HFF-Myc (cell line): ENCODE measurements around the gene NLRC5.

Experiments
- DNase-seq: peaks from one replicate; pipeline ENCODE4 v3.0.0-alpha.2; 2011; ENCODE audit warnings: low read depth; ENCODE audit errors: extremely low read depth
- H3K4me3 ChIP-seq: replicated peaks from 2 replicates; pipeline ENCODE4 v1.5.1; 2011; ENCODE audit warnings: low read depth, mild to moderate bottlenecking, control low read depth, low read length
- TF ChIP-seq, protein P1 (sequence below): IDR thresholded peaks from 2 replicates; pipeline ENCODE4 v1.5.1; 2012; ENCODE audit warnings: mild to moderate bottlenecking, low read depth, low read length, control low read depth; ENCODE audit errors: missing control alignments

NLRC5 gene

DNA sequence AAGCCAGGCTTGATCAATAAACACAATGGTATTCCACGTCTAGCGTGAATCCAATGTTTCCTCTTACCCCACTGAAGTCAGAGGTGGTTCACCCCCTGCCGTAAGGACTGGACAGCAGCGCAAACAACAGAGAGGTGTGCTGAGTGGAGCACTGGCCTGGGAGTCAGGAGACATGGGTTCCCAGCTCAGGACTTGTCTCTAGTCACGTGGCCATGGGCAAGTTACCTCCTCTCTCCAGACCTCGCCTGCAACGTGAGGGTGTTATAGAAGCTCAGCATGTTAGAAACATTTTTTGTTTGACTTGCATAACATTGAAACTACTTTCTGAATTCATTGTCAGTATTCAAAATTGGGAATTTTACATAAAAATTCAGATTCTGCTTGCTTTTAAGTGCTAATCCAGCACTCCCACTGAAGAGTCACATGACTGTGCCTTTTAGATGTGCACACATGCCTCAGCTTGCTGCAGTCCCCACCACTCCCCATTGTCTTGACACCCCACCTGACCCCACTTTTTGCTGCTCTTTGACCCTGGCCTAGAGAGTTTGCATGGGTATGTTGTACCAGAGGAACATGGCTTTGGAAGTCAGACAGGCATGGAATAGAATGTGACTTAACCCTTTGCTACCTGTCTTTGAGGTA lies 94.2 kb downstream of the NLRC5 start:
- no peak overlapping the region for H3K4me3 ChIP-seq
- DNase-seq: no peak
- TF ChIP-seq, protein P1, sequence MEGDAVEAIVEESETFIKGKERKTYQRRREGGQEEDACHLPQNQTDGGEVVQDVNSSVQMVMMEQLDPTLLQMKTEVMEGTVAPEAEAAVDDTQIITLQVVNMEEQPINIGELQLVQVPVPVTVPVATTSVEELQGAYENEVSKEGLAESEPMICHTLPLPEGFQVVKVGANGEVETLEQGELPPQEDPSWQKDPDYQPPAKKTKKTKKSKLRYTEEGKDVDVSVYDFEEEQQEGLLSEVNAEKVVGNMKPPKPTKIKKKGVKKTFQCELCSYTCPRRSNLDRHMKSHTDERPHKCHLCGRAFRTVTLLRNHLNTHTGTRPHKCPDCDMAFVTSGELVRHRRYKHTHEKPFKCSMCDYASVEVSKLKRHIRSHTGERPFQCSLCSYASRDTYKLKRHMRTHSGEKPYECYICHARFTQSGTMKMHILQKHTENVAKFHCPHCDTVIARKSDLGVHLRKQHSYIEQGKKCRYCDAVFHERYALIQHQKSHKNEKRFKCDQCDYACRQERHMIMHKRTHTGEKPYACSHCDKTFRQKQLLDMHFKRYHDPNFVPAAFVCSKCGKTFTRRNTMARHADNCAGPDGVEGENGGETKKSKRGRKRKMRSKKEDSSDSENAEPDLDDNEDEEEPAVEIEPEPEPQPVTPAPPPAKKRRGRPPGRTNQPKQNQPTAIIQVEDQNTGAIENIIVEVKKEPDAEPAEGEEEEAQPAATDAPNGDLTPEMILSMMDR: no peak

DNA sequence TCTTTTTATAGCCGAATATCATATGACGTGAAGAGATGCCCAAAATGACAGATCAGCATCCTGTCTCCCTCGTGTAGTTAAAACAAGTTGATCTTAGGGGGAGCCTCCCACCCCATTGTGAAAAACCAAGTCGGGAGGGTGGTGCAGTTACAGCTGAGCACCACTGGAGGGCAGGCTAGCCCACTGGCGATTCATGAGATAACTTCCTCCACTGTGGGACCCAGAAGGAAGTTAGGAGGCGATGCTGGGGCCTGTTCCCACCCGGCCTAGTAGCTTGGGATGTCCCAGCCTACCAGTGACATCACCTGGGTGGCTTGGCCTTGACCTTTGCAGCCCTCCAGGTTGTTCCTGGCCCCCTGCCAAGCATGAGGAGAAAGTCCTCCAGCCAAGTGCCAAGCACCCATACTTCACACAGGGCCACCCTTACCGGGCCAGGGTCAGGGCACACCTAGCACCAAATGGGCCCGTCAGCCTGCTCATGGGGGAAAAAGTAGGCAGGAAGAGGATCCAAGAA lies 95.0 kb downstream of the NLRC5 start:
- TF ChIP-seq, protein P1: peak; percentile 99
- H3K4me3 ChIP-seq: no peak overlapping the region
- peak; percentile 56 for DNase-seq

DNA sequence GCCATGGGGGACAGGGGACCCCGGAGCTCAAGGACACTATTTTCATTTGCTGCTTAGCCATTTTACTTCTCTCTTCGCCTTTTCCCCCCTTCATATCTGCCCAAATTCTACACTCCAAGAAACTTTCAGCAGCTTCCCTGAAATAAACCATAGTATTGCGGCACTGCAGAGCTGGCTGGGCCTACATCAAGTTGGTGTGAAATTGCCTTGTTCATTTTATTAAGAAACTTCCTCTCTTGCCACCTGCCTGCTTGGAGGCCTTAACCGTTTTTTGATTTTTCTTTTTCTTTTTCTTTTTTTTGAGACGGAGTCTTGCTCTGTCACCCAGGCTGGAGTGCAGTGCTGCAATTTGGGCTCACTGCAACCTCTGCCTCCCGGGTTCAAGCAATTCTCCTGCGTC lies 95.6 kb downstream of the NLRC5 start:
- no peak overlapping the region for H3K4me3 ChIP-seq
- DNase-seq: no peak
- TF ChIP-seq, protein P1: no peak

DNA sequence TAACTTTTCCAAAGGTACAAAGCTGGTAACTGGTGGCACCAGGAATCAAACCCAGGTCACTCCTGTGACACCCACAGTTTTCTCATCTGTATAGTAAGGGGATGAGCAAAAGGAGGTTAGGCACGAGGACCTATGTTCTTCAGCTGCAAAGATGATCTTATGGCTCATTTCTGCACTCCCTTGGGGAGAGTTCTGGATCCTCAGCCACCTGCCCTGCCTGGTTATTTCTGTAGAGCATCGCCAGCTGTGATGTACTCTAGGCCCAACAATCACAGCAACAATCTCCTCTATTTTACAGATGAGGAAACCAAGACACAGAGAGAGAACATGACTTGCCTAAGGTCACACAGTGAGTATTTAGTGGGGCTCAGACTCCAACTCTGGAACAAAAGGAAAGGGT lies 97.6 kb downstream of the NLRC5 start:
- H3K4me3 ChIP-seq: no peak overlapping the region
- DNase-seq: no peak
- TF ChIP-seq, protein P1: no peak

DNA sequence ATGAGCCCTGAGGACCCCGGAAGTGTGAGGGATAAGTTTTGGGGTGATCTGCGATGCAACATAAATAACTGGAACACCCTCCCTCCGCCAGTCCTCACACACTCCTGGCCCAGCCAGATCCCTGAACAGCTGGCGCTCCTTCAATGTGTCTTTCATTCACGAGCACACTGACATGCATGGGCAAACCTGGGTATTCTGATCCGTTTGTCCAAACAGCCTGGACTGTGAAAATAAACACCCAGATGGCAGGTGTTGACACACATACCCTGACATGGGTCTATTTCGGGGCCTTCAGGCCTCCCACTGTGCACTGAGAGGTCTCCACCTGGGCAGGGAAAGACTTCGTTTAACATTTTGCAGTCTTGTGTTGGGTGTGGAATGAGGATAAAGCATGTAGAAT lies 100.0 kb downstream of the NLRC5 start:
- no peak overlapping the region for H3K4me3 ChIP-seq
- TF ChIP-seq, protein P1: no peak
- no peak for DNase-seq

DNA sequence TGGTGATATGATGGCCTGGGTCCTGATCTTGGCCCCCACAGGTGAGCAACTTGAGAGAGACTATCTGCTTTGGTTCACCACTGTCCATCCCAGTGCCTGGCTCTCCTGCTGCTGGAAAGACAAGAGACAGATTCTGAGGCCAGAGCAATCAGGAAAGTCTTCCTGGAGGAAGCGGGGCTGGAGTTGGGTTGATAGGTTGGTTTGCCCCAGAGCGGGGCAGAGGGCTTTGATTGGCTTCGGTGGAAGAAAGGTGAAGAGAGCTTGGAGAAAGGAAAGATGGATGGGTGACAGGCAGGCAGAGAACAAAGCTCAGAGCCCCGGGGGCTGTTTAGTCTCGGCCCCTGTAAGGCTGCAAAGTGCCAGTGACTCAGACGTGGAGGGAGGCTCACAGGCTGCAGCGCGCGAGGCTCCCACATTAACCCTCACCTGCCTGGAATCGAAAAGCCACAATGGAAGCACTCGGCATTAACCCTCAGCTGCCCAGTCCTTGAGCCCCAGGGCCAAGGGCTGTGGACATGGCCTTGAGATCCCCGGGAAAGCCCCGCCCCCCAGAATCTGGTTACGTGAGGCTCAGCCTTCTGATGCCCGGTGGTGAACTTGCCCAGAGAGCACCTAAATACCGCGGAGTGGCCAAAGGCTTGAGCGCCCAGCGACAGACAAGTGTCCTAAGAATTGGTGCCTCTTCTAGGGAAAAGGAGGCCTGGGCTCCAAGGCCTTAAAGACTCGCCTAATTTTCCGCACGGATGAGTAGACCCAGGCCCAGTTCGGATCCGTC lies 102.0 kb downstream of the NLRC5 start:
- TF ChIP-seq, protein P1: no peak
- peak overlapping the region; percentile 52 for H3K4me3 ChIP-seq
- DNase-seq: no peak
